Measurements from ENCODE around the gene DPH1. TPM values are rescaled to one million over a fixed set of nuclear protein-coding genes. Genes with fewer than 3 reads are reported as not detected.

Gene DPH1
- total RNA-seq, 4 donors from 2014 or later: 41.6 to 61.1 (median 49.3) TPM

MicroRNA genes within 50 kb of the gene (microRNA counts, 767-probe panel; counts per million panel counts)
- microRNA hsa-miR-132-3p (2,738 to 4,752 counts per million in 2 donors), microRNA hsa-miR-212-3p (0 counts per million in 2 donors)

Small RNA genes within 50 kb of the gene (microRNA-seq; reads per million reads assigned to microRNA genes)
- gene MIR132 (612 reads per million, percentile 72 among the genes with 10 or more reads in this experiment), gene MIR212 (17.6 reads per million, percentile 34 among the genes with 10 or more reads in this experiment)

Small RNA genes within 50 kb of the gene (small RNA-seq; reads per million reads assigned to genes)
- not detected for gene AC090617.9
- 1.4 reads per million, percentile 37 among the genes with 10 or more reads in this experiment for gene MIR132
- gene MIR212: not detected
- gene OVCA2: not detected

Other genes with a start within 250 kb of the DPH1 start
- 10 to 100 TPM; 19.3 to 21.9 (median 20.4) TPM for gene SMYD4, start 200.3 kb upstream of the DPH1 start, total RNA-seq
- 10 to 100 TPM; 24.0 to 37.2 (median 26.4) TPM for gene RPA1, start 200.1 kb upstream of the DPH1 start, total RNA-seq
- 1 to 10 TPM; 1.6 to 4.9 (median 2.5) TPM for gene RTN4RL1, start 4.8 kb upstream of the DPH1 start, total RNA-seq
- gene OVCA2, start 11.9 kb downstream of the DPH1 start, total RNA-seq: 10 to 100 TPM; 37.6 to 54.1 (median 47.3) TPM
- 10 to 100 TPM; 13.3 to 23.2 (median 18.3) TPM for gene HIC1, start 24.9 kb downstream of the DPH1 start, total RNA-seq

Data from thyroid gland (tissue), 4 donors.